HG03378 (cell line): ENCODE data around the gene KCNIP3.
"Not testable (repeated sequence)": the region's sequence is repeated elsewhere in the genome, so short reads cannot be mapped to it uniquely, and the experiment has no call there.

Experiments used
- ATAC-seq: cut with Tn5 transposase; IDR thresholded peaks from one replicate; pipeline ENCODE4 v1.9.1; 2021; ENCODE audit warnings: mild to moderate bottlenecking, moderate library complexity; ENCODE audit not compliant: unreplicated experiment

The KCNIP3 gene

GRCh38 chr2:95296880-95297487 lies at the start of gene KCNIP3:
Gene KCNIP3 (plus strand): TSS chr2:95297347. CDS start chr2:95297439, 92 bp downstream.
- no peak for ATAC-seq

- ATAC-seq = no peak
These were observed 38.9 kb upstream of the KCNIP3 start for GRCh38 chr2:95258271-95258670.

DNA sequence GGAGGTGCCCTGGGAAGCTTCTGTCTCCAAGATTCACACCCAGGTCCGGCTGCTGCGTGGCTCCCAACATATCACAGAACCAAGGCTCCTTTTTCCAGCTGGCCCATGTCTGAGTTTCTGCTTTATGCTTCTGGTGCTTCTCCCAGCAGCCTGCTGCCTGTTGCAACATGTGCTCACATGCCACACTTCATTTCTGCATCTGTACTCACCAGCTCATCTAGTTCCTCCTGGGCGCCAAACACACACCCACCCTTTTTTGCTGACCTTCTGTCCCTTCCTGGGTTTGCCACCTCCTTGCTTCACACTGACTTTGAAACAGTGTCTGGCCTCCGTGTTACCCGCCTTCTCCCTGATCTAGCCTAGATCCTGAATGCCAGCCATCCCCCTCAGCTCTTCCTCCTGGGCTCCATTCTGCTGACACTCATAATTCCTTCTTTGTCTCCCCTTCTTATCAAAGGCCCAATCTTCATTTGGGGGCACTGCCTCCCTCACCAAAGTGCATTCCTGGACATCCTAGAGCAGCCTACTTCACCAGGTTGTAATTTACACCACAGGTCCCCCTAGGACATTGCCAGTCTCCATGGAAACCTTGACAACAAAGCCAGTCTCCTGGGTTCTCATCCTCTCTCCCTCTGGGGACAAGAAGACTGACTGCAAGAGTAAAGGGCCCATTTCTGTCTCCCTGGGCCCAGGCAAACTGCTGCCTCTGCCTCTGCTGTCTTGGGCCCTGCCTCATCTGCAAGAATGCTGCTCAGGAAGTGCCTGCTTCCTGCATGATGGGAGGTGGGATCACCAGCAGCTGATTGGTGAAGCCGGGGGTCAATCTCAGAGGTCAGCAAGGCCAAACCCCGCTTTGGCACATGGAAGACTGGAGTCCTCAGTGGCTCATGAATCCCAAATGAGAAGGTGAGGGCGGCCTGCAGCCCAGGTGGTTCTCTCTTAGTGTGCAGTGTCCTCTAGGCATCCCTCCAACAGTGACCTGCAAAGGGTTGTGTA lies 36.8 kb upstream of the KCNIP3 start:
- no peak for ATAC-seq

- no peak for ATAC-seq
These were observed 35.5 kb upstream of the KCNIP3 start for GRCh38 chr2:95261602-95262001.

DNA sequence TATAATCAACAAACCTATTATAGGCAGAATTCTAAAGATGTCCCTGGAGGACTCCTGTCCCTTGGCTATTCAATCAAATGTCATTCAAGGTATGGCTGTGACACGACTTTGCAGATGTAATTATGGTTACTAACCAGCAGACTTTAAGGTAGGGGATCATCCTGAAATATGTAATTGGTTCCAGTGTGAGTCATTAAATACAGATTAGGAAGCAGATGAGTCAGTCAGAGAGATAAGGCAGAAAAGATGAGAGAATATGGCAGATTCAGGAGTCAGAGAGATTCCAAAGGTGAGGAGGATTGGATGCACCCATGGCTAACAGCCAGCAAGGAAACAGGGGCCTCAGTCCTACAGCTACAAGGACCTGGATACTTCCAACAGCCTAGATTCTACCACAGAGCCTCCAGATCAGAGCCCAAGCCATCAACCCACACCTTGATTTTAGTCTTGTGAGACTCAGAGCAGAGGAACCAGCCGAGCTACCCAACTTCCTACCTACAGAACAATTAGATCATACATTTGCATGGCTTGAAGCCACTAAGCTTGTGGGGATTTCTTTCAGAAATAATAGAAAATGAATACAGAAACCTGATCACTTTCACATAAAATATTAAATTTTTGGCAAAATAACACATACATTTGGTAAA lies 34.1 kb upstream of the KCNIP3 start:
- ATAC-seq = no peak

GRCh38 chr2:95264624-95265023 lies 32.5 kb upstream of the KCNIP3 start:
- no peak for ATAC-seq

- no peak for ATAC-seq
These were observed 32.0 kb upstream of the KCNIP3 start for GRCh38 chr2:95265182-95265581.

- no peak for ATAC-seq
These were observed 30.2 kb upstream of the KCNIP3 start for GRCh38 chr2:95266781-95267430.

DNA sequence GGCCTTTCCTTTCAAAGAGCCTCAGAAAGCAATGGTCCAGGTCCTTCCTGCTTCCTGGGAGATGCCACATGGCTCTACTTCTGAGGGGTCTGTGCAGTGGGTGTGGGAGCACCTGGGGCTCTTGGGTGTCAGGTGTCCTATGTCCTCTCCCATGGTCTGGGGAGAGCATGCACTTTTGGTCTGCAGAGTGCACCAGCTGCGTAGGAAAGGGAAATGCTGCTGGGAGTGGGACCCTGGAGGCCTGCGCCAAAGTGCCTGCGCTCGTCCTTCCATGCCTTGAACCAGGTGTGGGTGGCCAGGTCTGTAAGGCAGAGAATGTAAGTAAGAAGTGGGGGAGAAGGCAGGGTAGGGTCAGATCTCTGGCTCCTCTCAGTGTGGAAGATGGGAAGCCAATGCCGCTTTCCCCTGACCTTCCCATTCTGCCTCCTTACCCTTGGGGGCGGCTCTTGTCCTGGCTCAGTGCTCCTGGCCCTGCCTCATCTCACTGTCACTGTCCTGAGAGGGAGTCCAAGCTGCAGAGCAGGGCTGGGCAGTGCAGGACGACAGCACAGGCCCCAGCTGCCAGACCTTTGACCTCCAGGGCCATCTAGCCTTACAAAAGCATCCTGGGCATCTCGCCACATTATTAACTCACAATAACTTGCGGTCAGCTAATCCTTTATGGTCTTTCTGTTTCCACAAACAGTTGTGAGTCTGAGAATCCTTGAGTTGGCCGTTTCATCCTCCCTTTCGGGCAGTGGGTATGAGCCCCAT lies 29.5 kb upstream of the KCNIP3 start:
- ATAC-seq = no peak

GRCh38 chr2:95268211-95269035 lies 28.7 kb upstream of the KCNIP3 start:
- no peak for ATAC-seq

DNA sequence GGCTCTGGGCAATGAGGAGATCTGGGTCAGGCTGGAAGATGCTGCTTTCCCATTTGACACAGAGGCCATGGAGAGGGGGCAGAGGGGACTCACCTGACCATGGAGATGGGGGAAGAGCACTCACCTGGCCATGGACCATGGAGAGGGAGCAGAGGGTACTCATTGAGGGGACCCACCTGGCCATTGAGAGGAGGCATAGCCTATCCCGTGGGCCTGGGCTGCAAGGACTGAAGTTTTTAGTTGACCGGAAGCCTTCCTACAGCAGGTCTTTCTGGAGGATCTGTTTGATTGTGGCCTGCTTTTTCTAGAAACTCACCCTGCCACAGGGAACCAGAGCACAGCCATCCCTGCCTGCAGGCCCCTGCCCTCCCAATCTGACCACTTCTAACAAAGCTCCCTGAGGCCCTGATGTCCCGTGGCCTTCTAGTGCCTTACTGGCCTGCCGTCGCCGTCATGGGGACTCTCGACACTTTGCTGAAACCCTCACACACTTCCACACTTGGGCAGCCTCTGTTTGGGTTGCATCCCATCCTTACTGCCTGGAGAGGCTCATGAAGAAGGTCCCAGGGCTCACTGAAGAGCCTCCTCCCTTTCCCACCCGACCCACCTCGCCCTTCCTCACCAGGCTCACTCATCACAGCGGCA lies 28.0 kb upstream of the KCNIP3 start:
- ATAC-seq = no peak

DNA sequence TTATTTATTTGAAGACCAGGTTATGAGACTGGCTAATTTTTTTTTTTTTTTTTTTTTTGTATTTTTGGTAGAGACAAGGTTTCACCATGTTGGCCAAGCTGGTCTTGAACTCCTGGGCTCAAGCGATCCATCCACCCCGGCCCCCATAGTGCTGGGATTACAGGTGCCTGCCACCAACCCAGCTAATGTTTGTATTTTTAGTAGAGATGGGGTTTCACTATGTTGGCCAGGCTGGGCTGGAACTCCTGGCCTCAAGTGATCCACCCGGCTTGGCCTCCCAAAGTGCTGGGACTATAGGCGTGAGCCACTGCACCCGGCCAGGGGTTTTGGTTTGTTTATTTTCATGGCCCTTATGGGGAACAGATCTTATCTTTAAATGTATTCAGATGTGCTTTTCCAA lies 27.4 kb upstream of the KCNIP3 start:
- not testable (repeated sequence) for ATAC-seq

- no peak for ATAC-seq
These were observed 26.5 kb upstream of the KCNIP3 start for GRCh38 chr2:95270541-95271081.

- no peak for ATAC-seq
These were observed 25.7 kb upstream of the KCNIP3 start for GRCh38 chr2:95271381-95271971.

DNA sequence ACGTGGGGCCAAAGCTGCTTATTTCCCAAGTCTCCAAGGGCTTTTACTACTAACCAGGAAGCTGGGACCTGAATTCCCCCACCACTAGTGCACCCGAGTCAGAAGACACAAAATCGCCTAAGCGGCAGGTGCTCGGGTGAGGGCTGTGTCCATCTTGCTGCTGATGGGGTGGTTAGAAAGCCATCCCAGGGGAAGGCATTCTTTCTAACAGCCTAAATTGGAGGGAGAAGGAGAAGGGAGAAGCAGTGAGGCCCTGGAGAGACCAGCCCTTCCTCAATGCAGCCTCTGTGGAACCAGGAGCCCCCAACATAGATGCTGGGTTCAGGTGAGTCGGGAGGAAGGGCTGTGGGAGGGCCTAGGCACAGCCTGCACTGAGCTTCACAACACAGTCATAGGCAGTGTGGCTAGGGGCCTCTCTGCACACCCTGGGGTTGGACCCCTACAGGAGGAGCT lies 24.8 kb upstream of the KCNIP3 start:
- ATAC-seq = no peak

DNA sequence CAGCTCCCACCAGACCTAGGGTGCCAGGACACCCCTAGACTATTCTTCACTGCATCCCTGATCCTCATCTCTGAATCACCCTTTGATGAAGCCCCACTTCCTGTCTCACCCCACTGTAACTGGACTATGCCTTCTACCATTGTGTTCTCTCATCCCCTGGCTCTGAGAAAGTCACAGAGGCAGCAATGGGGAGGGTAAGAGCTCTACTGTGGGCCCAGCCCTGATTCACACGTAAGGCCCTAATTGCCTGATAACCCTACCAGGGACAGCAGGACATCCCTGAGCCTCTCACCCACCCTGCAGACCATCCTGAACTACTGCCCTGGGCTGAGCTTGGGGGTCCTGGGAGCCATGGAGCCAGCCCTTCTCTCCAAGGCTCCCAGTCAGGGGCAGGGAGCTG lies 24.4 kb upstream of the KCNIP3 start:
- no peak for ATAC-seq

DNA sequence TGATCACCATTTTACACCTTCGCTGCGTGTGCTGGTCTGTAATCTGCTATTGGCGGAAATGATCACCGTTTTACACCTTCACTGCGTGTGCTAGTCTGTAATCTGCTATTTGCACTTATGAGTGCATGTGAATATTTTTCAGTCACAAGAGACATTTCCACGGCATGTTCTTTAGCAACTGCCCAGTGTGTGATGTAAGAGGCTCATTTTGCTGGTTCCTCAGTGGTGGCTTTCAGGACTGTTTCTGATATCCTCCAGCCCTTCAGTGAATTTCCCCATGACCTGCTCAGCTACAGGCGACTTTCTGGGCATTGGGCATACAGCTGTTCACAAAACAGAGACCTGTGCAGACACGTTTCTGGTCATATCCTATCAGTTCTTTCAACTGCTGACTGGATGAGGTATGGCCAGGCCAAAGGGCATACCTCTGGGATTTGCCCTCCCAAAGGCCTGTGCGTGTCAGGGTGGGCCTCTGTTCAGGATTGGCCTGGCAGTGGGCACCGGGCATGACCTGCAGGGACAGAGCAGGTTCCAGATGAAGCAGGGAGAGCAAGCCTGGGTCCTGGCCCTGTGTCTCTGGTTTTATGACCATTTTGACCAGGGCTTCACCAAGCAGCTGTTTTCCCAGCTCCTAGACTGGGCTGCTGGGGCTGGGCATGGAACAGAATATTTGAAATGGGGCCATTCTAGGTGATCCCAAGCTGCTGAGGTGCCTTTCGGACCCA lies 23.4 kb upstream of the KCNIP3 start:
- no peak for ATAC-seq
